OCI-LY1 (cell line): ENCODE measurements around the gene IGBP1.

ENCODE experiments used
- H2AFZ ChIP-seq: fragments of 200-600 bp; sonication (generic), shearing (Covaris generic); 2 replicates; pipeline ENCODE4 v1.6.0; 2014; ENCODE audit warnings: antibody characterized with exemption, mild to moderate bottlenecking, low read length
- H3F3A ChIP-seq: fragments of 200-600 bp; sonication (generic), shearing (Covaris generic); 2 replicates; pipeline ENCODE4 v1.6.0; 2014; ENCODE audit warnings: mild to moderate bottlenecking, antibody characterized with exemption, low read length, moderate library complexity; ENCODE audit not compliant: insufficient read depth
- H3K27ac ChIP-seq: fragments of 200-600 bp; sonication (generic); 2 replicates; pipeline ENCODE4 v1.5.1; 2014; ENCODE audit warnings: low read length, mixed run types, mild to moderate bottlenecking, low read depth; ENCODE audit not compliant: poor library complexity, severe bottlenecking
- H3K27me3 ChIP-seq: fragments of 200-600 bp; sonication (generic); 2 replicates; pipeline ENCODE4 v1.6.0; 2014; ENCODE audit warnings: antibody characterized with exemption, mild to moderate bottlenecking, low read length, moderate library complexity; ENCODE audit not compliant: insufficient read depth
- H3K36me3 ChIP-seq: fragments of 200-600 bp; sonication (generic); 2 replicates; pipeline ENCODE4 v1.6.1; 2014; ENCODE audit warnings: mild to moderate bottlenecking, antibody characterized with exemption, low read length, moderate library complexity, mixed read lengths; ENCODE audit not compliant: insufficient read depth
- H3K4me1 ChIP-seq: fragments of 200-600 bp; sonication (generic); 2 replicates; pipeline ENCODE4 v1.5.1; 2014; ENCODE audit warnings: mild to moderate bottlenecking, low read length, moderate library complexity; ENCODE audit not compliant: insufficient read depth, severe bottlenecking
- H3K4me2 ChIP-seq: fragments of 200-600 bp; sonication (generic), shearing (Covaris generic); 2 replicates; pipeline ENCODE4 v1.6.1; 2014; ENCODE audit warnings: low read length
- H3K4me3 ChIP-seq: fragments of 200-600 bp; sonication (generic); 2 replicates; pipeline ENCODE4 v1.5.1; 2014; ENCODE audit warnings: low read length, low read depth, mild to moderate bottlenecking, mixed read lengths; ENCODE audit not compliant: poor library complexity, severe bottlenecking
- H3K79me2 ChIP-seq: fragments of 200-600 bp; shearing (Covaris generic); 2 replicates; pipeline ENCODE4 v1.6.1; 2016; ENCODE audit warnings: mixed run types, low read length, mixed read lengths; ENCODE audit not compliant: insufficient read depth
- H3K9ac ChIP-seq: fragments of 200-600 bp; sonication (generic), shearing (Covaris generic); 2 replicates; pipeline ENCODE4 v1.6.1; 2014; ENCODE audit warnings: mild to moderate bottlenecking, low read length, mixed read lengths
- H3K9me2 ChIP-seq: fragments of 200-600 bp; sonication (generic), shearing (Covaris generic); 2 replicates; pipeline ENCODE4 v1.6.1; 2014; ENCODE audit warnings: low read depth, mild to moderate bottlenecking, low read length, mixed read lengths
- H3K9me3 ChIP-seq: fragments of 200-600 bp; shearing (Covaris generic); 2 replicates; pipeline ENCODE4 v1.6.1; 2014; ENCODE audit warnings: low read length, mixed read lengths
- H4K20me1 ChIP-seq: fragments of 200-600 bp; sonication (generic), shearing (Covaris generic); 2 replicates; pipeline ENCODE4 v1.6.0; 2016; ENCODE audit warnings: mild to moderate bottlenecking, low read length; ENCODE audit not compliant: insufficient read depth
- EZH2 ChIP-seq: fragments of 200-600 bp; sonication (generic), shearing (Covaris generic); IDR thresholded peaks from 2 replicates; pipeline ENCODE4 v1.8.0; 2017; ENCODE audit warnings: borderline replicate concordance, mixed run types, mild to moderate bottlenecking, antibody characterized with exemption, low read length, moderate library complexity, mixed read lengths
- TF ChIP-seq, protein P1 (sequence below): fragments of 200-600 bp; sonication (generic), shearing (Covaris generic); IDR thresholded peaks from 2 replicates; pipeline ENCODE4 v1.5.1; 2017; ENCODE audit warnings: mild to moderate bottlenecking, antibody characterized with exemption, low read length, moderate library complexity, mixed read lengths

Gene IGBP1

GRCh38 chrX:70183091-70183490 lies 49.8 kb downstream of the IGBP1 start:
- no peaks in the 10 kb centered on the region for H3F3A ChIP-seq
- H3K4me1 ChIP-seq, result no peaks in the 10 kb centered on the region
- H3K4me2 ChIP-seq, result no peak overlapping the region
- H3K36me3 ChIP-seq, result no peaks in the 10 kb centered on the region
- no peak overlapping the region for H2AFZ ChIP-seq
- no peaks in the 10 kb centered on the region for H4K20me1 ChIP-seq
- H3K9ac ChIP-seq, result no peak overlapping the region
- no peak for TF ChIP-seq EZH2
- no peaks in the 10 kb centered on the region for H3K9me2 ChIP-seq
- H3K27ac ChIP-seq, result no peak overlapping the region
- H3K9me3 ChIP-seq, result no peaks in the 10 kb centered on the region
- H3K79me2 ChIP-seq, result no peaks in the 10 kb centered on the region
- H3K4me3 ChIP-seq, result no peak overlapping the region
- no peaks in the 10 kb centered on the region for H3K27me3 ChIP-seq

DNA sequence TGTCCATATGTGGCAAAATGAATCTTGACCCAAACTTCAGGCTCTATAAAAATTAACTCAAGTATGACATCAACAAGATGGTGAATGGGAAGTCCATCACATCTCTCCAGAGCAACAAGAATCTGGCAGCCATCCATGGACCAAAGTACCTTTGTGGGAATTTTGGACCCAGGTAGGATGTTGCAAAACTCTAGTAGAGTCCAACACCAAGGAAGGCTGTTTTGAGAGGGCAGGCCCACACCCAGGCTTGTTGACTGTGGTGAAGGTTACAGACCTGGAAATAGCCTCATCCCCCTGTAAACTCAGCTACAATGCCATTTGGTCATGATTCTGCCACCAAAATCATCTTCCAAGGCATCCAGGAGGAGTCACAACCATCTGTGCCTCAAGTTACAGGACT lies 57.0 kb downstream of the IGBP1 start:
- Histone ChIP-seq H3K9me2 (no peaks in the 10 kb centered on the region), H3K4me2 (no peak overlapping the region), H3K4me1 (no peaks in the 10 kb centered on the region), H3K9ac (no peak overlapping the region), H4K20me1 (no peaks in the 10 kb centered on the region), H2AFZ (no peak overlapping the region), H3K36me3 (no peaks in the 10 kb centered on the region; the same call in 1 of the 2 replicates), H3K27me3 (no peaks in the 10 kb centered on the region), H3K4me3 (no peak overlapping the region), H3K27ac (no peak overlapping the region), H3K79me2 (no peaks in the 10 kb centered on the region), H3K9me3 (no peaks in the 10 kb centered on the region), H3F3A (no peaks in the 10 kb centered on the region)
- TF ChIP-seq, protein P1, sequence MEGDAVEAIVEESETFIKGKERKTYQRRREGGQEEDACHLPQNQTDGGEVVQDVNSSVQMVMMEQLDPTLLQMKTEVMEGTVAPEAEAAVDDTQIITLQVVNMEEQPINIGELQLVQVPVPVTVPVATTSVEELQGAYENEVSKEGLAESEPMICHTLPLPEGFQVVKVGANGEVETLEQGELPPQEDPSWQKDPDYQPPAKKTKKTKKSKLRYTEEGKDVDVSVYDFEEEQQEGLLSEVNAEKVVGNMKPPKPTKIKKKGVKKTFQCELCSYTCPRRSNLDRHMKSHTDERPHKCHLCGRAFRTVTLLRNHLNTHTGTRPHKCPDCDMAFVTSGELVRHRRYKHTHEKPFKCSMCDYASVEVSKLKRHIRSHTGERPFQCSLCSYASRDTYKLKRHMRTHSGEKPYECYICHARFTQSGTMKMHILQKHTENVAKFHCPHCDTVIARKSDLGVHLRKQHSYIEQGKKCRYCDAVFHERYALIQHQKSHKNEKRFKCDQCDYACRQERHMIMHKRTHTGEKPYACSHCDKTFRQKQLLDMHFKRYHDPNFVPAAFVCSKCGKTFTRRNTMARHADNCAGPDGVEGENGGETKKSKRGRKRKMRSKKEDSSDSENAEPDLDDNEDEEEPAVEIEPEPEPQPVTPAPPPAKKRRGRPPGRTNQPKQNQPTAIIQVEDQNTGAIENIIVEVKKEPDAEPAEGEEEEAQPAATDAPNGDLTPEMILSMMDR, result no peak
- TF ChIP-seq EZH2, result no peak

GRCh38 chrX:70196961-70197720 lies 63.9 kb downstream of the IGBP1 start:
- no peaks in the 10 kb centered on the region for H3K36me3 ChIP-seq
- no peaks in the 10 kb centered on the region for H3F3A ChIP-seq

More at GRCh38 chrX:70196961-70197720, 63.9 kb downstream of the IGBP1 start:
- no peaks in the 10 kb centered on the region for H3K4me1 ChIP-seq
- H3K9me3 ChIP-seq, result no peaks in the 10 kb centered on the region
- H3K27ac ChIP-seq, result no peak overlapping the region
- no peak overlapping the region for H3K4me3 ChIP-seq
- H3K79me2 ChIP-seq, result no peaks in the 10 kb centered on the region
- H4K20me1 ChIP-seq, result no peaks in the 10 kb centered on the region
- no peak overlapping the region for H2AFZ ChIP-seq
- H3K9ac ChIP-seq, result no peak overlapping the region
- TF ChIP-seq EZH2, result no peak
- TF ChIP-seq, protein P1, result peak; percentile 61
- H3K4me2 ChIP-seq, result no peak overlapping the region
- H3K9me2 ChIP-seq, result no peaks in the 10 kb centered on the region
- H3K27me3 ChIP-seq, result no peaks in the 10 kb centered on the region
